Measurements from ENCODE around the gene RNF157.
A peak's percentile ranks its signal among the peaks of the same experiment; 100 is the strongest.
"Not testable (repeated sequence)": the region's sequence is repeated elsewhere in the genome, so short reads cannot be mapped to it uniquely, and the experiment has no call there.

The RNF157 gene

DNA sequence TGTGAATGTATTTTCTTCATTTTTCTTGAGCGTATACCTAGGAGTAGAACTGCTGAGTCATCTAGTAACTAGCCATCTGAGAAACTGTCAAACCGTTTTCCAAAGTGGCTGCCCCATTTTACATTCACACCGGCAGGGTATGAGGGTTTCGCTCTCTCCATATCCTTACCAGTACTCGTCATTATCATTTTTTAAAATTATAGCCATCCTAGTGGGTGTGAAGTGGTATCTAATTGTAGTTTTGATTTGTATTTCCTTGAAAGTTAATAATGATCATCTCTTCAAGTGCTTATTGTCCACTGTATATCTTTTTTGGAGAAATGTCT lies 6.0 kb downstream of the RNF157 start:
- no peak for DNase-seq (ENCODE audit: low spot score)

DNA sequence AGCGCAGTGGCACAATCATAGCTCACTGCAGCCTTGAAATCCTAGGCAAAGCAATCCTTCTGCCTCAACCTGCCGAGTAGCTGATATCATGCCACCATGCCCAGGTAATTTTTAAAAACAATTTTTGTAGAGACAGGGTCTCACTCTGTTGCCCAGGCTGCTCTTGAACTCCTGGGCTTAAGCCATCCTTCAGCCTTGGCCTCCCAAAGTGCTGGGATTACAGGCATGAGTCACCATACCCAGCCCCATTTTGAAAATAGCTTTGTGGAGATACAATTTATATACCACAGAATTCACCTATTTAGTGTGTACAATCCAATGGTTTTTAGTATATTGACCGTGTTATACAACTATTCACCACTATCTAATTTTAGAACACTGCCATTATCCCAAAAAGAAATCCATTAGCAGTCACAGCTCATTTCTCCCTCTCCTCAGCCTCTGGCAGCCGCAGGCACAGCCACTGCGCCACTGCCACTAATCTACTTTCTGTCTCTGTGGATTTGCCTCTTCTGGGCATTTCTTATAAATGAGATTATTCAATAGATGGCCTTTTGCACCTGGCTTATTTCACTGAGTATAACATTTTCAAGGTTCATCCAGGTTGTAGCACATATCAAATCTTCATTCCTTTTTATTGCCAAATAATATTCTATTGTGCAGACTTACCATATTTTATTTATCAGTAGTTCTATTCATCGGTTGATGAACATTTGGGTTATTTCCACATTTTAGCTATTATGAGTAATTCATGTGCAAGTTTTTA lies 6.5 kb downstream of the RNF157 start:
- no peak for DNase-seq (ENCODE audit: low spot score)

DNA sequence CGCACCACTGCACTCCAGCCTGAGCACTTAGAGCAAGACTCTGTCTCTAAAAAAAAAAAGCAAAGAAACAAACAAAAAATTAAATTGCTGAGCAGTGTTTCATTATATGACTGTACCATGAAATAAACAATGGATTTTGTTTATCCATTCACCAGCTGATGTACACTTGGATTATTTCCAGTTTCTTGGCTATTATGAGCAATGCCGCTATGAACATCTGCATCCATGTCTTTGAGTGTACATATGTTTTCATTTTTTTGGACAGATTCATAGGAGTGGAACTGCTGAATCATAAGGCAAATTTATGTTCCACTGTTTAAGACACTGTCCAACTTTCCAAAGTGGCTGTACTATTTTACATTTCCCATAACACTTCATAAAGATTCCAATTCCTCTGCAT lies 8.0 kb downstream of the RNF157 start:
- no peak for DNase-seq (ENCODE audit: low spot score)

DNA sequence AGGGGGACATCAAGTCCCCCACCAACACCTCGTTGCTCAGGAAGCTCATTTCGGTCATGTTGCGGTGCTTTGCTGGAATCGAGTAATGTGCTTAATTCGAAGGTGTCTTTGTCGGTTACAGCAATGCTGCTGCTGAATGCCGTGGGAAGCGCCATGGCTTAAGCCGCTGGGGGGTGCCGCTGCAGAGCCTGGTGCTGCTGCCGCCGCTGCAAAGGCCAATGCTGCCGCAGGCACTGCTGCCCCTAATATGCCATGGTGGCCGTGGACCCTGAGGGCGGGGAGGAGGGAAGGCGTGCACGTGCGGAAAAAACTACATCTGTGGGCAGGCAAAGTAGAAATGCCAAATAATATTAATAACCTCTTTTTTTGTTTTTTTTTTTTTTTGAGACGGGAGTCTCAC lies 13.5 kb downstream of the RNF157 start:
- not testable (repeated sequence) for DNase-seq (ENCODE audit: low spot score)

DNA sequence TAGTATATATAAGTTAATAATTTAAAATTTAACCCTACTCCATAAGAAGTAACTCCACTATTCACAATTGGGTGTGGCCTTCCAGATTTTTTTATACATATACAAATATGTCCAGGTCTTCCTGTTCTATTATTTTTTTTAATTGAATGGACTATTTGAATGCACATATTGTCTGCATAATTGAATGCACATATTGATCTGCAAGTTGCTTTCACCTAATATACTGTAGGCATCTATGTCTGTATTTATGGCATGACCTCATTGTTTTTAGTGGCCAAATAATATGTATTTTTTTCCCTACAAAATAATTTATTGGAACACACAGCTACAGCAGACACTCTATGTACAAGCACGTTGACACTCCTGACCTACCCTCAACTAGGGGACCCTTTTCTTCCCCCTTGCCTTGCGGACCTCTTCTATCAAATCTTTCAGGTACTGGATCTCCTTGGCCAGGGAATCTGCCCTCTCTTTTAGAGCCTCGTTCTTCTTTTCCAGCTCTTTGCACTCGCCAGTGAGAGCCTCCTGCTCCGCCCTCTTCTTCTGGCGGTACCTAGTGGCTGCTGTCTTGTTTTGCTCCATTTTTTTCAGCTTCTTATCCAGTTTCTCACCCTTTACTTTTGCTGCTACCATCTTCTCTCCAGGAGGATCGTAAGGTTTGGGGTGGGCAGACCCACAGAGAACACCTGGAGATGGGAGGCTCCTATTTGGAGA lies 14.8 kb downstream of the RNF157 start:
- not testable (repeated sequence) for DNase-seq (ENCODE audit: low spot score)

DNA sequence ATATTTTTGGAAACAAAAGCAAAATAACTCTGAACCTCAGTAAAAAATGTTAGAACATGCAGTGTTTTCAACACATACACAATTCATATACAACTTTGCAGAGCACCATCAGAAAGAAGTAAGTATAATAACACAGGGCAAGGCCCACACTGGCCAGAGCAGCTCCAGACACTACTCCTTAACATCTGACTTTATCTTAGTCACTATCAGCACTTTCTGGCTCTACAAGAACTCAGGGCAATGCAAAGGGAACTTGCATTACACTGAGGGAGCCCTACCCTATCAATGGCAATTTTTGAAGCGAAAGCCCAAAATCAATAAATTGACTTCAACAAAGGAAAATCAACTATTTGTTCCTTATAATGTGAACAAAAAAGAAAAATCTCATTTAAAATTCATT lies 16.5 kb downstream of the RNF157 start:
- DNase-seq (ENCODE audit: low spot score), result no peak

DNA sequence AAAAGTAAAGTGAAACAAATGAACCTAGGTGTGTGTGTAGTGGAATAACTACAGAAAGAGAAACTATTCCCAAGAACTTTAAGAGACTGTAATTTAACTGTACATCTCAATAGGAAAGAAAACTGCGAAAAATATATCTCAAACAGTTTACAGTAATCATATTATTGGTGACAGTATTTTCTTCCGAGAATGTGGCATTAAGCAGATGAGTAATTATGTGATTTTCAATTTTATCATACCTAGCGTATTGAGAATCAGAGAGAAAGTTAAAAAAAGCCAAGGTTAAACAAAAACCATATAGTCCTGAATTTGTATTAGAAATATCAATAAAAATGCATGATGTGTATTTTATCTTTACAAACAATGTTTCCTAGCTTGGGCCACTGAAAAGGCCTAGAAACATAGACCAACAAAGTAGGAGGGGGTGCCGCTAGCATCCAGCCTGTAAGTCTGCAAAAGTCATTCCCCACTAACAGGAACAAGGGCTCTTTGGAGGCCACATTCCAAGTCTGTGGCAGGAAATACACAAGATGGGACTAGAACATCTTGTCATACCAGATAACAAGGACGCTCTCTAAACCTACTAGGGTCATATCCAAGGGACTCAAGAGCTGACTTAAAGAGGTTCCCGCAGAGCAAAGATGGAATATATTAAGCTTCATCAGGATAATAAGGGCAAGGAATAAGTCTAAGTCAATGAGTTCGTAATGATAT lies 20.5 kb downstream of the RNF157 start:
- no peak for DNase-seq (ENCODE audit: low spot score)

DNA sequence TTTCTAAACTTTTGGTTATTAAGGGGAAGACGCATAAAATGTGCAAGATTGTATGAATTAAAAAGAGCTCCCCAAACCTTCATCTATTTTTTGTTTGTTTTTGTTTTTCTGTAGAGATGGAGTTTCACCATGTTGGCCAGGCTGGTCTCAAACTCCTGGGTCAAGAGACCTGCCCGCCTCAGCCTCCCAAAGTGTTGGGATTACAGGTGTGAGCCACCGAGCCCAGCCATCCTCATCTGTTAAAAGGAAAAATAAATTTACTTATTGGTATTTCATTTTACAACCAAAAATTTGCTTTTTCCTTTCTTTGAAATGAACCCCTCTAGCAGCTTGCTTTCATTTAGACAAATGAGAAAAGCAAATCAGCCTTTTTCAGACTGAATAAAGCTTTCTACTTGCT lies 23.2 kb downstream of the RNF157 start:
- DNase-seq (ENCODE audit: low spot score), result no peak

DNA sequence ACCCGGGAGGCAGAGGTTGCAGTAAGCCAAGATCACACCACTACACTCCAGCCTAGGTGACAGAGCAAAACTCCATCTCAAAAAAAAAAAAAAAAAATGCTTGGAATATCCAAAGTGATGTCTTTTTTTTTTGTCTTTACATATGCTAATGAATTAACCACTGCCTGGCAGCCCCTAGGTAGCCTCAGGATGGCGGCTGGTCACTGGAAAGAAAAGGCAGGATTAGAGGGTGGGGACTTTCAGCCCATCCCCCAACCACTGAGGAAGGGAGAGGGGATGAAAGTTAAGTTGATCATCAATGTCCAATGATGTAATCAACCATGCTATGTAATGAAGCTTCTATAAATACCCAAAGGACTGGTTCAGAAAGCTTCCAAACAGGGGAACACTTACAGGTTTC lies 26.8 kb downstream of the RNF157 start:
- DNase-seq (ENCODE audit: low spot score), result no peak

DNA sequence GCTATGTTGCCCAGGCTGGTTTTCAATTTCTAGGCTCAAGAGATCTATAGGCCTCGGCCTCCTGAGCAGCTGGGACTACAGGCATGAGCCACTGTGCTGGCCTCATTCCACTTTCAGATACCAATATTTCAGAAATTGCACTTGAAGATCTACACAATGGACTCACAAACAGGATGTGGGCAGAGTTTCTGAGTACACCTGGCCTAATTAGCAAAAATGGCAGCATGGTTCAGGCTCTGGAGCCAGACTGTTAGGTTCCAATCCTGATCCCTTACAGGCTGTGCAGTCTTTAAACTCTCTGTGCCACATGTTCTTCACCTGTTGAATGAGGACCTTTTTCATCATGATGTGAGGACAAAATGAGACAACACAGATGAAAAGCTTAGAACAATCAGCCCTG lies 32.2 kb downstream of the RNF157 start:
- DNase-seq (ENCODE audit: low spot score), result no peak

DNA sequence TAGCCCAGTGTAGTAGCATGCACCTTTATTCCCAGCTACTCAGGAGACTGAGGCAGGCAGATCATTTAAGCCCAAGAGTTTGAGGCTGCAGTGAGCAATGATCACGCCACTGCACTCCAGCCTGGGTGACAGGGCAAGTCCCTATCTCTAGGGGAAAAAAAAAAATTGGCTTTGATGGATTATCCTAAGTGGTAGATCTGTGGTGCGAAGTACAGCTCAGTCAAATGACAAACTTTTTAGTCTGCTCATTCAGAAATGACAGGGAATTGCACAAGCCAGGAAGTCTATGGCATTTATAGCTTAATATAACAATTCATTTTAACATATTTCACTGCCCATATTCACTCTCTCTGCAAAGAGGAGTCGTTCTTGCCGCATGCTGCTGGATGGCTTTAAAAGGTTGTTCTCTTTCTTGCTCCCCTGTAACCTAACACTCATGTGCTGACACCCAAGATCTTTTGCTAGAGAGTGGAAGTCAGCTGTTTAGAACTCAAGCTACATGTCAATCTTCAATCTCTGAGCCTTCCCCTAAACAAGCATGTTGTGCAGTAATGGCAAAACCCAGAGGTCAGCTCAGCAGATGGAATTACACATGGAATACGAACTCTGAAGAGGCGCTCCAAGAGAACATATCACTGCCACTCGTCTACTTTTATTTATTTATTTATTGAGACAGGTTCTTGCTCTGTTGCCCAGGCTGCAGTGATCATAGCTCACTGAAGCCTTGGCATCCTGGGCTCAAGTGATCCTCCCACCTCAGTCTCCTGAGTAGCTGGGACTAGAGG lies 32.8 kb downstream of the RNF157 start:
- no peak for DNase-seq (ENCODE audit: low spot score)

DNA sequence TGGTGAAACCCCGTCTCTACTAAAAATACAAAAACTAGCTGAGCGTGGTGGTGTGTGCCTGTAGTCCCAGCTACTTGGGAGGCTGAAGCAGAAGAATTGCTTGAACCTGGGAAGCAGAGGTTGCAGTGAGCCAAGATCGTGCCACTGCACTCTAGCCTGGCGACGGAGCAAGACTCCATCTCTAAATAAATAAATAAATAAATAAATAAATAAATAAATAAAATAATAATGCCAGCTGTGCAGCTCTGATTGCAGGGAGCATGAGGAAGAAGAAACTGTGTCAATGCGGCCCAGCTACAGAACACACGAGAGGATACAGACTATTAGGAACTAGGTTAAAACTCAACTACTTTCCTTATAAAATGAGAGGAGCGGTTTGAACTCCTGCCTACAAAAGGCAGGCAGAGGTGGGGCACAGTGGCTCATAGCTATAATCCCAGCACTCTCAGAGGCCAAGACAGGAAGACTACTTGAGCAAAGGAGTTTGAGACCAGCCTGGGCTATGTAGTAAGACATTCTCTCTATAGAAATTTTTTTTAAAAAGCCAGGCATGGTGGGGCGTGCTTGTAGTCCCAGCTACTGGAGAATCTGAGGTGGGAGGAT lies 34.6 kb downstream of the RNF157 start:
- not testable (repeated sequence) for DNase-seq (ENCODE audit: low spot score)

DNA sequence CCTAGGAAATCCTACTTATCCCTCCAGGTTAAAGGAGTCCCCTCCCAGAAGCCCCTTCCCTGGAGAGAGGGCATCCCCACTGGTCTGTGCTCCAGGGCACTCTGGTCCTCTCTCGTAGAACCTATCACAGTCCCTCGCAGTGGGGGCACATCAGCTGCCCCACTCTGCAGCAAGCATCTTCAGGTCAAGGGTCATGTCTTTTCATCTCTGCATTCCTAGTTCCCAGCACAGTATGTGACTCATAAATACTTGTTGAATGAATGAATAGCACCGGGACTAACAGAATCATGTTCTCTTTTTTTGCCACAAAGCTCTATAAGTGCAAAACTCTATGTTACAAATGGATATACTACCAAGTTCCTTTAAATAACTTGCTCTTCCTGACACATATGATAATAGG lies 36.0 kb downstream of the RNF157 start:
- DNase-seq (ENCODE audit: low spot score), result no peak

DNA sequence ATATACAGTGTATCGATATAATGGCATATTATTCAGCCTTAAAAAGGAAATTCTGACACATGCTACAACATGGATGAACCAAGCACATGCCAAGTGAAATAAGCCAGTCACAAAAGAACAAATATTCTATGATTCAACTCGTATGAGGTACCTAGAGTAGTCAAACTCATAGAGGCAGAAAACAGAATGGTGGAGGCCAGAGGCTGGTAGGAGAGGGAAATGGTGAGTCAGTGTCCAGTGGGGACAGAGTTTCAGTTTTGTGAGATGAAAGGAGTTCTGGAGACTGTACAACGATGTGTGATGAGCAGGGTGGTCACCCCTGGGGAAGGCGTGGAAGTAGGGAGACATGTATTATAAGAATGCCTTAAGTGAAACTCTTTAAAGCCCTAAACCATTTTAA lies 39.9 kb downstream of the RNF157 start:
- DNase-seq (ENCODE audit: low spot score), result no peak

DNA sequence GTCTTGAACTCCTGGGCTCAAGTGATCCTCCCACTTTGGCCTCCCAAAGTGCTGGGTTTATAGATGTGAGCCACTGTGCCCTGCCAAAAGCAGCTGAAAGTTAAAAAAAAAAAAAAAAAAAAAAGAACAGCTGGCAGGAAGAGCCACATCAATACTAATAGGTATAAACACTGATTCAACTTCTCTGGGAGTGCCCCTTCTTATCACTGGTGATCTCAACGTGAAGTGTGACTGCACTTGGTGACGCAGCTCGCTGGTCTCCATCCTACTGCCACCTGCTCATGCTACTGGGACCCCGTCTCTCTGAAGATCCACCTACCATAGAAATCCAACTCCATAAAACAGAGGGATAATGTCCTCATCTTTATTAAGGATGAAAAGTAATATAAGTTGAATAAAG lies 40.8 kb downstream of the RNF157 start:
- no peak for DNase-seq (ENCODE audit: low spot score)

DNA sequence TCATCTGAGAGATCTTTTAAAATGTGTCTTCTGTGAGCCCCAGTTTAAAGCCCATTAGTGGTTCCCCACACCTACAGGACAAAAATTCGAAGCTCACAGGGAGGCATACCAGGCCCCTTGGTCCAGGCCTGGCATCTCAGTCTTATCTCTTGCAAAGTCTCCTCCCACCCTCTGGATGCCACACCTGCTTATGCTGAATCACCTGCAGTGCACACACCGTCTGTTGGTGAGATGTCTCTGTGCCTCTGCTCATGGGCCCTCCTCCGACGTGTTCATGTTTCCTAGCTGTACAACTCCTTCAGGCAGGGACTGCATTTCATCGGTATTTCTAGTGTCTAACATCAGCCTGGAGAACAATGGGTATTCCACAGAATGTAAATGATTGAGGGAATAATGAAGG lies 41.6 kb downstream of the RNF157 start:
- DNase-seq (ENCODE audit: low spot score), result no peak

DNA sequence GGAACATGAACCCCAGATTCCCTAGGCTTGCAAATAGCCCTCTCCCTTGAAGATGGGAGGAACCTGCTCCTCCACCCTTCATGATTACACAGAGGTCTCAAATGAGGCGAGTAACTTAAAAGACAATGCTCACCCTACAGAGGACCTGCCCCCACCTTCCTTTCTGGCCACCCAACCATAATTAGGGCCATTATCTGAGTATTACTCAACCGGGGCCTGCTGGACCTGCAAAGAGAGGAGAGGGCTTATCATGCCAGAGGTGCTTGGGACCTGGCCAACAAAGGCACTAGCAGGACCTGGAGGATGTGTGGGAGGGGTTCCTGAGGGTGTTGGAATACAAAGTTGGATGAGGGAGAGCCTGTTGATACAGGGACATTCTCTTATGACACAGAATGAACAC lies 42.4 kb downstream of the RNF157 start:
- no peak for DNase-seq (ENCODE audit: low spot score)

DNA sequence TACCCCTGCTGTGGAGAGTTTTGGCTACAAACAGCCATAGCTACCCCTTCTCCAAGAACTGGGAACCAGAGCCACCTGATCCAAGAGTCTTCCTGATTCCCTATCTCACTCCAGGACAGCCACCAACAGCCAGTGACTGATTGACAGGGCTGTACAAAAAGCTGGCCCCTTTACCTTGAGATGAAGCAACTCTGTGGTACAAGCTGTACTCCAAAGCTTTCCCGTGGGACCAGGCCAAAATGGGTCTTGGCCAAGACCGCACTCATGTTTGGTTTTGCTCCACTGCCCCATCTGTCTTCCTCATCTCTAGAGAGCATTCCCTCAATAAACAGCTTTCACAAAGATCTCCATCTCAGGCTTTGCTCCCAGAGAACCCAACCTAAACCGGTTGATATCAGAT lies 43.6 kb downstream of the RNF157 start:
- DNase-seq (ENCODE audit: low spot score), result peak; percentile 42

DNA sequence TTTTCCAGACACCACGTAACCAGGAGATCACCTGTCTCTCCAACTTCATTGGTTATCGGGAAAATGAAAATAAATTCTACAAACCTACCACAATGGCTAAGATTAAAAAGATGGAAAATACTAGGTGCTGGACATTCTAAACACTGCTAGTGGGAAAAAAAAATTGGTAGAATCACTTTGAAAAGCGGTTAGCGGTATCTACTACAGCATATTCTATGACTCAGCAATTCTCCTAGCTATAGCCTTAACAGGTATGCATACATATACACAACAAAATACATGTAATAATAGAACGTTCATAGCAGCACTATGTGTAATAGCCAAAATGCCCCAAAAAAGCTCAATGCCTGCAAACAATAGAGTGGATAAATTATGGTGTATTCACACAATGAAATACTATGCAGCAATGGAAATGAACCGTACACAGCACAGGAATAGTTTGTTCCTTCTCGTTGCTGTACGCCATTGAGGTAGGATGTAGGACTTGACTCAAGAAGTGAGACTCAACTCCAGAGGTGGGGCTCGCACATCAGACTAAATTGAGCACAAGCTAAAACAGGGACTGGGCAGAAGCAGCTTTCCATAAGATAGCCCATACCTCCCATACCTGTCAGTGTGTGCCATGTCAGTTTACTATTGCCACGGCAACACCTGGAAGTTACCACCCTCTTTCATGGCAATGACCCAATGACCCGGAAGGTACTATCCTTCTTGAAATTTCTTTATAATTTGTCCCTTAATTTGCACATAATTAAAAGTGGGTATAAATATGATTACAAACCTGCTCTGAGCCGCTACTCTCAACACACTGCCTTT lies 44.8 kb downstream of the RNF157 start:
- no peak for DNase-seq (ENCODE audit: low spot score)

DNA sequence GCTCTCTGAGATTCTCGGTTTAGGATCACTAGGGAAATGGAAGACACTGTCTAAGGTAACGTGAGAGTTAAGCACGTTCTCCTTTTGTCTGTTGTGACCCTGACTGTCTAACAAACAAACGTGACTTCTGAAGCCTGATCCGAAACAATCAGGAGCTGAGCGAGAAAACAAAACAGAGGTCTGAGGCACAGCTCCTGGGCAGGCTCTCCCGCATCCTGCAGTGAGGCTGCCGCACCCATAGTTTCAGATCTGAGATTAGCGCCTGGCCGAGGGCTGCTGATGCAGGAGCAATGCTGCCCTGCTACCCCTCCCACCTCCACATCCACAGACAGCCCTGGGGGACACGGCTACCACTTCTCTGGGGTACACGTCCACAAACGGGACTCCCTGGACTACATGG lies 46.7 kb downstream of the RNF157 start:
- DNase-seq (ENCODE audit: low spot score), result no peak

DNA sequence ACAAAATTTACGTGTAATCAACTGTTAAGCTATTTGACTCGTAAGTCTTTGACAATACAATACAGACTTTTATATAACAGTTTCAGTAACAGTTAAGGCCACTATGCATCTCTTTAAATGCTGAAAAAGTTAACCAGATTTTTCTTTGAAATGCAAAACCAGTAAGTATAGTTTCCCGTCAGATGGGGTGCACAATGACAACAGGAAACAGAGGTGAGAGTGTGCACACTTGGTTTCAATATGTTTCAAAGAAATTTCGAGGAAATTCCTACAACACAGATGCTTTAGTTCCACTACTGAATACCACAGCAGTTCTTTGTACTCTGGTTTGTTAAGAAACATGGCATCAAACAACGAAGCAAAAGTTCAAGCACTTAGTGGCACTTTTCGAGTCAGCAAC lies 48.4 kb downstream of the RNF157 start:
- DNase-seq (ENCODE audit: low spot score), result no peak
